Measurements from ENCODE around the gene CCDC102A. TPM values are rescaled to one million over a fixed set of nuclear protein-coding genes. Genes with fewer than 3 reads are reported as not detected.
"Not testable (repeated sequence)": the region's sequence is repeated elsewhere in the genome, so short reads cannot be mapped to it uniquely, and the experiment has no call there.

The CCDC102A gene
- 7.7 and 9.9 TPM in 2 replicates for total RNA-seq (2014; rRNA removed)
- polyA plus RNA-seq (2012) = 4.6 TPM

DNA sequence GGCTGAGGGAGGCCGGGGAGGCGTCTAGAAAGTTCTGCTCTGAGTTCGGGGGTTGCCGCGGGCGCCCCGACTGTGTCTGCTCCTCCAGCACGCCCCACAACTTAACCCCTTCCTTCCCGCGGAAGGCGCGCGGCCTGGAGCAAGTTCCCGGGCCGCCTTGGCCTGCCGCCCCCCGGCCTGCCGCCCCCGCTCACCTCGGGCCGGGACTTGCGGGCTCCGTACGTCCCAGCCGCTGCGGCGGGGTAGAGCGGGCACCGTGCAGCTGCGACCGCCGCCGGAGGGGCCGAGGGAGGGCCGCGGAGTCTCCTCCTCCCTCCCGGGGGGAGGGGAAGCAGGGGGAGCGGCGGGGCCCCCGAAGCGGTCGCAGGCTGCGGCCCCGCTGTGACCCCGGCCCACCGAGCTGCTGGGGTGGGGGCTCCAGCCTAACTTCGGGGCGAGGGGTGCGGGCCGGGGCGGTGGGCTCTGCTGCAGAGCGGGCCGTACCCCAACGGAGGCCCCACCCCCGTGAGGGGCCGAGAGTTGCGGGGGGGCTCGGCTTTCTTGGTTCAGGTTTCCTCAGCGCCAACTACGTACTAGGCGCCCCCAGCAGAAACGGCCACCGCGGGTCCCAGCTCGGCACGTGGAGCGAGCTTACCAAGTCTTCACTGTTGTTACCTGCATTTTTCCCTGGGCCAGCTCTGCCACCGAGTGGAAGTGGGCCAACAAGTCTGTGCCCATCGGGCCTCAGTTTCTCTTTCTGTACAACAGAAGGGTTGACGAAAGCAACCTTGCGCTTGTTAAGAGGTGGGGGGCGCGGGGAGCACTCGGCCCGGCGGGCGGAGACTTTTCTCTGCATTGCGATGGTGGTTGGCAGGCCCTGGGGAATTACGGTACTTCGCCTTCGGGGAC is at the start of gene CCDC102A:
Gene CCDC102A, minus strand, starts transcription at position 266 of the 888 bp plus-strand sequence. CDS start 7,394 bp downstream, outside the sequence.
- no peak for DNase-seq (ENCODE audit: low read depth)

DNA sequence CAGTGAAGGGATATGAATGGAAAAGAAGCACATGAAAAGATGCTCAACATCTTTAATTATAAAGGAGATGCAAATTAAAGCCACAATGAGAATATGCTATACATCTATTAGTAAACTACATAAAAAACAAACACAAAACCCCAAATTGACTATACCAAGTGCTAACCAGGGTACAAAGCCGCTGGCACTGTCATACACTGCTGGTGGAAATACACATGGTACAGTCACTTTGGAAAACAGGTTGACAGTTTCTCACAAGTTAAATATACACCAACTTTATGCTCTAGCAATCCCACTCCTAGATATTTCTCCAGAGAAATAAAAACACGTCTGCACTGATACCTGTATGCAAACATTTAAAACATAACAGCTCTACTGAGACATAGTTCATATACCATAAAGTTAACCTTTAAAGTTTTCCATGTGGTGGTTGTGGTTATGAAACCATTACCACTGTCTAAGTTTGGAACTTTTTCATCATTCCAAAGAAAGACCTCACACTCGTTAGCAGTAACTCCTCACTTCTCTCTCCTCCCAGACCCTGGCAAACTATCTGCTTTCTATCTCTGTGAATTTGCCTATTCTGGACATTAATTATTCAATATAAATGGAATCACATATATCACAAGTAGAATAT is 48.8 kb upstream of the CCDC102A start:
- no peak for DNase-seq (ENCODE audit: low read depth)

DNA sequence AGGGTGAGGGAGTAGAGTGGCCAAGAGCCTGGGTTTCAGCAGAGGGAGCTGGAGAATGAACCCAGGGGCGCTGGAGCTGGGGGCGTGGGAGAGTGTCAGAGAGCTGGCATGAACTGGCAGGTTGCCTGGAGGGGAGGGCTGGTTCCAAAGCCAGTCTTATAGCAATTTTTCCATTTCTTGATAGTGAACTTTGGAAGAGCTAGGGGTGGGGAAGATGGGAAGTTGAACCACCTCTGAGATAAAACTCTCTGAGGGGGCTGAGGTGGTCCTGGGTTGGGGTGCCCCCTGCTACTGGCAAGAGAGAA is 42.9 kb upstream of the CCDC102A start:
- no peak for DNase-seq (ENCODE audit: low read depth)

DNA sequence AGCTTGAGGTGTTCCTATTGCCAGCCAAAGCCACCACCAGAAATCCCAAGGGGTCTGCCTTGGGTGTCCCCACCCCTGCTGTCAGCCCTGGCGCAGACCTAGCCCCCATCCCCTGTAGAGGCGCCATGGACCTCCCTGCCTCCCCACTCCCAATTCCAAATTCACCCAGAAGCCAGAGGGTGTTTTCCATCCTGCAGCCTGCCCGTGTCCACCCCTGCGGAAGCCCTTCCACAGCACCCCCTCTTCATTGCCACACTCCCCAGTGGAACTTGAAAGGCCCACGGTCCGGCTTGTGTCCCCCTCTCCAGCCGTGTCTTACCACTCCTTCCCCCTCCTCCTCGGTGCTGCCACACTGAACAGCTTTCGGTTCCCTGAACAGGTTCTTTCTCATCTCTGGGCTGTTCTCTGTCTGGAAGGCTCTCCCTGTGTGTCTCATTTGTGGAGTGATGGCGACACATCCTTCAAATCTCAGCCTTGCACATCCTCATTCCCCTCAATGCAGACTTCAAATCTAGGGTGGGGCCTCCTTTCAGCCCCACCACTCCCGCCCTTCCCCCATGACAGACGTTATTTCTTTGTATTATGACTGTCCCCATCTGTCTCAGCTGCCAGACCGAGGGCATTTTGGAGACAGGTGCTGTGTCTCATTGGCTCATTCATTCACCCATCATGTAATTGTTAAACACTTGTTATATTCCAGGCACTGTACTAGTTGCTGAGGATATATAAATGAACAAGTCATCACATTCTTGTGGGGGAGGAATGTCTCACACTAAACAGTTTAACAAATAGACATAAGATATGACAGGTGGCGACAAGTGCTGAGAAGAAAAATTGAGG is 42.4 kb upstream of the CCDC102A start:
- DNase-seq (ENCODE audit: low read depth) = peak; percentile 21

DNA sequence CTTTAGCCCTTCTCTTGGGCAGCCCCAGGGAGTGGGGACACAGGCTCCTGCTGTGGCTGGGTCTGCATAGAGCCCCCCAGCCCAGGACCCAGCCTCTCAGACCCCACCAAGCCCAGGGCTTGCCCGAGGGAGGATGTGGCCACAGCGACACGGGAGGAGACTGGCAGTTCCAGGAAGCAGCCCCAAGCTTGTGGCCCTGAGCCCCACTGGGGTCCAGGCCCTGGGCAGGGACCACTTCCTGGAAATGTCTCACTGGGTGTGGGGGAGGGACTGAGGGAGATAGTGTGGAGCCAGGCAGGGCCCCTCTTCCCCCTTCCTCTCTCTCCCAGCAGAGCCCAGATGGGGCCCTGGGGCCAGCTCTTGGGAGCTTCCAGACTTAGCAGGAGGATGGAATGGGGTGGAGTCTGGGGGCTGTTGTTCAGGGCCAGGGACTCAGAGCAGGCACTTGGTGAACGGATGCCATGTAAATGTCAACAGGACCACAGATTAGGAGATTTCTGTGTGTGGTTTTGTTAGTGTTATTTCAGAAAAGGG is 41.4 kb upstream of the CCDC102A start:
- DNase-seq (ENCODE audit: low read depth) = no peak

DNA sequence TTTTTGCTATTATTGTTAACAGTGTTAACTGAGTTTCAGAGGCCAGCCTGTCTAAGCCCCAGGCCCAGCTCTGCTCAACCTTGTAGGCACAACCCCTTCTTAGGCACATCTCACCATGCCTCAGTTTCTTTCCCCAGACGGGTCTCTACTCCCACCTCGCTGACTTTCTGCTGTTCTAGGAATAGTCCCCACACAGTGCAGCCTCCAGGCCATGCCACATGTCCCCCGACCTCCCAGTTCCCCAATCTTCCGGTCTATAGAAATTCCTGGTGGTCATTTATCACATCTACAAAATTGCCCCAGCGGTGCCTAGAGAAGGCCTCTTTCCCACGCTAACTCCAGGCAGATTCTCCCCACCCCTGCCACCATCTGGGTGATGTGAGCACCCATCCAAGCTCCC is 40.8 kb upstream of the CCDC102A start:
- DNase-seq (ENCODE audit: low read depth) = no peak

DNA sequence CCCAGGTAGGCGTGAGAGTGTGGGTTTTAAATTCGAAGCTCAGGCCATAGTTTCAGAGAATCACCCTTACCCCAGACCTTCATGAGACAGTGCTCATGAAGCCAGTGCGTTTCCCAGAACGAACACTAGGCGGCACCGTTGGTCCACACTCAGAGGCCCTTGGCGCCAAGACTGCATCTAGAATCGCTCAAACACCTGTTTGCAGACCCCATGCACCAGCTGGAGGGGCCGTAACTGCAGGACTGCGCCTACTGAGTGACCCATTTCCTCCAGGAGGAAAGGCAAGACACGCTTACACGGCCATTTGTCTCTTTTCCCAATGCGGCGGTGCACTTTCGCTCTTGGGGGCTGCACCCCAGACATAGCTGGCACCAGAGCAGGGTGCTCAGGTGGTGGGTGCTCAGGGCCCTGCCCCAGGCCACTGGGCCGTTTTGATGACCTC is 40.1 kb upstream of the CCDC102A start:
- peak; percentile 41 for DNase-seq (ENCODE audit: low read depth)

DNA sequence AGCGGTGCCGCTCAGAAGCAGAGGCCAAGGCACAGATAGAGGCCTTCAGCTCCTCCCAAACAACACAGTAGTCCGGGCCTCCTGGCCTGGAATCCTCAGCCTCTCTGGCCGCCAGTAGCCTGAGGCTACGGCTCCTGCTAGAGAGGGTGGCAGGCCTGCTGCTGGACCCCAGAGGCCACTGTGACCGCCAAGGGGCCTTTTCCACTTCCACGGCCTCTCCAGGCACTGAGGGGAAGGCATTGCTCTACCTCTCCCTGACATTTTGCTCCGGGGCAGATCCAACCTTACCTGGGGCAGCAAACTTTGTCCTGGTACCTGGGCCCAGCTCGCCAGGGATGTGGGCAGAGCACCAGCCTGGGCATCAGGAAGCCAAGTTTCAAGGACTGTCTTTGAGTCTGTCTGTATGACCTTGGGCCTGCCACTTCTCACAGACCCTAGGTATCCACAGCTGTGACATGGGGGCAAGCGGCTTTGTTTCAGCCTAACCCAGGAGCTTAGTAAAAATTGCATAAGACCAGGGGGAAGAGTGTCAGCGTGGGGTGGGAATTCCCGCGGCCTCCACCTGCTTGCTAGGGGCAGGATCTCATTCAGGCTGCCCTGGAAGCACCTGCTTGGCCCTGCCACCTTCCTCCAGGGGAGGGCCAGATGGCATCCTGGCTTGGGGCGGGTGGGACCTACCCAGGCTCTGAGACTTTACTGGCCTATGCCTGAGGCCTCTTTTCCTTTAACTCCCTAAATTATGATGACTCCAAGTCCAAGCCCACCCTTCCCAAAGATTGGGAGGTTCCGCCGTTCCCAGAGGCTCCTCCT is 39.3 kb upstream of the CCDC102A start:
- DNase-seq (ENCODE audit: low read depth) = no peak

DNA sequence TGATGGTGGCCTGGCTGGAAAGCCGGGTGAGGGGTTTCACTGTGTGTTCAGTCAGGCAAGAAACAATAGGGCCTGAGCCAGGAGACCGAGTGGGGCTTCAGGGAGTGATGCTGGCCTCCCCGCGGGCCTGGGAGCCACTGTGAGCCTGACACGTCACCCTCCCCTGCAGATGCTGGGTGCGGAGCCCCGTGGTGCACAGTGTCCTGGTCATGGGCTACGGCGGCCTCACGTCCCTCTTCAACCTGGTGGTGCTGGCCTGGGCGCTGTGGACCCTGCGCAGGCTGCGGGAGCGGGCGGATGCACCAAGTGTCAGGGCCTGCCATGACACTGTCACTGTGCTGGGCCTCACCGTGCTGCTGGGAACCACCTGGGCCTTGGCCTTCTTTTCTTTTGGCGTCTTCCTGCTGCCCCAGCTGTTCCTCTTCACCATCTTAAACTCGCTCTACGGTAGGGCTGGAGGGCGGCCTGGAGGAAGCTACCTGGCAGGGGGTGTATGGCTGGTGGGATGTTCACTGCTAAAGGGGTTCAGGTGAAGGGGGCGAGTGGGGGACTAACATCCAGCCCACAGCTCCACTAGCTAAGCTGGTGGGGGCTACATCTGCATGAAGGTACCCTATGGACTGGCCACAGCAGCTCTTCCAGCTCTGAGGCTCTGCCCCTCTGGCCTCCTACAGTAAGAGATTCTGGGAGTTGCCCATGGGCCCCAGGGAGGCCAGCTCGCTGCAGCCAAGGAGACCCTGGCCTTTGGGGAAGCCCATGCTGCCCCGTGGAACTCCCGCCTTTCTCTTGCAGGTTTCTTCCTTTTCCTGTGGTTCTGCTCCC is 38.5 kb upstream of the CCDC102A start:
- no peak for DNase-seq (ENCODE audit: low read depth)

DNA sequence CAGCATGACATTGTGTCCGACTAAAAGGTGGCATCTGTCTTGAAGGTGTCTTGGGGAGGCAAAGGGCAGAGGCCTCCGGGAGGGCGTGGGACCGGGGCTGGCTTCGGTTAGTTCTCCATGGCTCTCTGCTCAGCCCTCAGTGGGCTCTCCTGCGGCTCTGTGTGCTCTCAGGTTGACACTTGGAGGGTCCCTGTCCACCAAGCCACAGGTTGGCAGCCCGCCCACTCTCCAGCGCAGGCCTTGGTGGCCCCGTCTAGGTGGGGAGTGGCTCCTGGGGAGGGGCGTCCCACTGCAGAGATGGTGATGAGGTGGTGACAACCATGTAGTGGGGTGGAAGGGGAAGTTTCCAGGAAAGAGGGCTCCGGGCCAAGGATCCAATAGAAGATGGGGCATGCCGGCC is 37.7 kb upstream of the CCDC102A start:
- DNase-seq (ENCODE audit: low read depth) = no peak

DNA sequence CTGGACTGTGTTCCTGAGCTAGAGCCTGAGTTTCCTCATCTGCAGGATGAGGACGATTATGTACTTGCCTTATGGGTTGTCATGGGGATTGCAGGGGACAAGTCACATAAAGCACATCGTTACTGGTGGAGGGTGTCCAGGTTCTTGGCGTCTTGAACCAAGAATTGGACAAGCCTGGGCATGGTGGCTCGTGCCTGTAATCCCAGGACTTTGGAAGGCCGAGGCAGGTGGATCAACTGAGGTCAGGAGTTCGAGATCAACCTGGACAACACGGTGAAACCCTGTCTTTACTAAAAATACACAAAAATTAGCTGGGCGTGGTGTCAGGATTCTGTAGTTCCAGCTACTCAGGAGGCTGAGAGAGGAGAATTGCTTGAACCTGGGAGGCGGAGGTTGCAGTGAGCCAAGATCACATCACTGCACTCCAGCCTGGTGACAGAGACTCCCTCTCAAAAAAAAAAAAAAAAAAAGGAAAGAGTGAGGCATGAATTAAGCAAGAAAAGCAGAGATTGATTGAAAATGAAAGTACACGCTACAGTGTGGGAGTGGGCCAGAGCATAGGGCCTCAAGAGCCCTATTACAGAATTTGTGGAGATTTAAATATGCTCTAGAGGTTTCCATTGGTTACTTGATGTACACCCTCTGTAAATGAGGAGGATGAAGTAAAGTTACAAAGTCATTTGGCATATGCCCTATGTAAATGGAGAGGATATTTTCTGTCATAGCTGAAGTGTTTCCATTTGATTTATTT is 36.8 kb upstream of the CCDC102A start:
- DNase-seq (ENCODE audit: low read depth) = no peak

DNA sequence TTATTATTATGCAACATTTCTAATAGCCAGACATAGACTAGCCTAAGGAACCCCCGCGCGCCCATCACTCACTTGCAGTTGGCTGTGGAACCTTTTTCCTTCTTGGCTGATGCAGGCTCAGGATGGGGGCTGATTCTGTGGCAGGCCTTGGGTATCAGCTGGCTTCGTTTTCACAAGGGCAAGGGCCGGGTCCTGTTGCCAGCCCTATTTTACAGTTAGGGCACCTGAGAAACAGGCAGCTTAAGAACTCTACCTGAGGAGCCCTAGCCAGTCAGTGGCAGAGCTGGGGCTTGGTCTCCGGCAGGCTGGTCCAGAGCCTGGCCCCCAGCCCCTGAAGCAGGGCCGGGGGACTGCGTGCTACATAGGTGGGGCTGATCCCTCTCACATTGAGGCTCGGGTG is 34.7 kb upstream of the CCDC102A start:
- no peak for DNase-seq (ENCODE audit: low read depth)

DNA sequence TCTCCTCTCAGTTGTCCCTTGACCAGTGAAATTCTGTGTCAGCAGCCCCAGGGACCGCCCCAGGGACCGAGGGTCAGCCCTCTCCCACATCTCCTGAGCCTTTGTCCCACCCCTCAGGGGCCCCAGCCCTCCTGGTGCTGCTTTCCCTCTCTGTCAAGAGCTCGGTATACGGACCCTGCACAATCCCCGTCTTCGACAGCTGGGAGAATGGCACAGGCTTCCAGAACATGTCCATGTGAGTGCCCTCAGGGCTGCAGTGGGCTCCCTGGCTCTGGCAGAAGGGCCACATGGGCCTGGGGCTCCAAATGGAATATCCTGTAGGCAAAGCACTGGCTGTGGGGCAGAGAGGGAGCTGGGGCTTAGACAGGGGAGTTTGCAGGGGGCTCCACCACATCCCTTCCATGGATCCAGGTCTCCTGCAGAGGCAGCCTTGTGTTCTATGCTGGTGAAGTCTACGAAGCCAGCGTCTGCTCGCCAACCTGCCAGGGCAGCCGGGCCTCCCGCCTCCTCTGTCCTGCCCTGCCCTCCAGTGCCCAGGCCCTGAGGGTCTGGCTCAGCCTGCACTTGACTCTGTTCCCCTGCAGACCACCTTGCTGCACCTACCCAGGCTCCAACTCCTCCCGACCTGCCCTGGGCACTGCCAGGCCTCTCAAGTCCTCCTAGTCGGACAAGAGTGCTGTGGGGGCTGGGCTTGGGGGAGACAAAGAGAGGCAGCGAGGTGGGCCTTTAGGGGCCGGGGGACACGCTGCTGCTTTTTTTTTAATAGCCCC is 34.1 kb upstream of the CCDC102A start:
- no peak for DNase-seq (ENCODE audit: low read depth)

DNA sequence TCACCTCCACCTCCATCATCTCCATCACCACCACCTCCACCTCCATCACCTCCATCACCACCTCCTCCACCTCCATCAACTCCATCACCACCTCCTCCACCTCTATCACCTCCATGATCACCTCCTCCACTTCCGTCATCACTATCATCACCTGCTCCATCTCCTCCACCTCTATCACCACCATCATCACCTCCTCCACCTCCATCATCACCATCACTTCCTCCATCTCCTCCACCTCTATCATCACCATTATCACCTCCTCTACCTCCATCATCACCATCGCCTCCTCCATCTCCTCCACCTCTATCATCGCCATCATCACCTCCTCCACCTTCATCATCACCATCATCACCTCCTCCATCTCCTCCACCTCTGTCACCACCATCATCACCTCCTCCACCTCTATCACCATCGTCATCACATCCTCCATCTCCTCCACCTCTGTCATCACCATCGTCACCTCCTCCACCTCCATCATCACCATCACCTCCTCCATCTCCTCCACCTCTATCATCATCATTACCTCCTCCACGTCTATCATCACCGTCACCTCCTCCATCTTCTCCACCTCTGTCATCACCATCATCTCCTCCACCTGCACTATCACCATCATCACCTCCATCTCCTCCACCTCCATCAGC is 33.1 kb upstream of the CCDC102A start:
- no peak for DNase-seq (ENCODE audit: low read depth)

DNA sequence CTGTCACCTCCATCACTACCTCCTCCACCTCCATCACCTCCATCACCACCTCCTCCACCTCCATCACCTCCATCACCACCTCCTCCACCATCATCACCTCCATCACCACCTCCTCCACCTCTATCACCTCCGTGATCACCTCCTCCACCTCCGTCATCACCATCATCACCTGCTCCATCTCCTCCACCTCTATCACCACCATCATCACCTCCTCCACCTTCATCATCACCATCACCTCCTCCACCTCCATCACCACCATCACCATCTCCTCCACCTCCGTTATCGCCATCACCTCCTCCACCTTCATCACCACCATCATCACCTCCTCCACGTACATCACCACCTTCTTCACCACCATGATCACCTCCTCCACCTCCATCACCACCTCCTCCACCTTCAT is 32.4 kb upstream of the CCDC102A start:
- not testable (repeated sequence) for DNase-seq (ENCODE audit: low read depth)

DNA sequence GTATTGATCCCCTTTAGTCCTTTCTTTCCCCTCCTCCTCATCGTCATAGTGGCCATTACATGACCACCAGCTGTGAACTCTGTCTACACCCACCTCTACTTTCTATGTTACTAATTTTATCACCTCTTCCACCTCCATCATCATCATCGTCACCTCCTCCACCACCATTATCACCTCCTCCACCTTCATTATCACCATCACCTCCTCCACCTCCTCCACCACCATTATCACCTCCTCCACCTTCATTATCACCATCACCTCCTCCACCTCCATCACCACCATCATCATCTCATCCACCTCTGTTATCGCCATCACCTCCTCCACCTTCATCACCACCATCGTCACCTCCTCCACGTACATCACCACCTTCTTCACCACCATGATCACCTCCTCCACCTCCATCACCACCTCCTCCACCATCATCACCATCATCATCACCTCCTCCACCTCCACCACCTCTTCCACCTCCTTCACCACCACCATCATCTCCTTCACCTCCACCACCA is 31.9 kb upstream of the CCDC102A start:
- DNase-seq (ENCODE audit: low read depth) = no peak

DNA sequence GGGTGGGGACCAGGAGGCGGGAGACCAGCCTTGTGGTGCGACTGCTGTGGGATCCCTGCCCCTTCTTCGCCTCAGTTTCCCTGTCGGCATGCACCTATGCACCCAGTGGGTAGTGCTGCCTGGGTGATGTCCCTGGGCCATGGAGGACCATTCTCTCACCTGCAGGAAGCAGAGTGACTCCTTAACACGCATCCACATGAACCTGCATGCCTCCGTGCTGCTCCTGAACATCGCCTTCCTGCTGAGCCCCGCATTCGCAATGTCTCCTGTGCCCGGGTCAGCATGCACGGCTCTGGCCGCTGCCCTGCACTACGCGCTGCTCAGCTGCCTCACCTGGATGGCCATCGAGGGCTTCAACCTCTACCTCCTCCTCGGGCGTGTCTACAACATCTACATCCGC is 31.3 kb upstream of the CCDC102A start:
- DNase-seq (ENCODE audit: low read depth) = no peak

DNA sequence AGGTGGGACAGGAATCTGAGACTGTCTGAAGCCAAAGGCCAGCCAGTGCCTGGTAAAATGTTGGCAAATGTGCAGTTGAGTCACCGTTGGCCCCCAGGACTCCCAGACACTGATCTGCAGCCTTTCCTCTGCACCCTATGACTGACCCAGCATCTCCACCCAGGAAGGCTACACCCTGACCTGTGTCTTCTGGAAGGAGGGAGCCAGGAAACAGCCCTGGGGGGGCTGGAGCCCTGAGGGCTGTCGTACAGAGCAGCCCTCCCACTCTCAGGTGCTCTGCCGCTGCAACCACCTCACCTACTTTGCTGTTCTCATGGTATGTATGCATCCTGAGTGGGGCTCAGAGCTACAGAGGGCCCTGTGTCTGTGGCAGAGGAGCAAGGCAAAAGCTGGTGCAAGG is 30.1 kb upstream of the CCDC102A start:
- no peak for DNase-seq (ENCODE audit: low read depth)
